ENCODE measurements around the gene CENPP. TPM values are rescaled to one million over a fixed set of nuclear protein-coding genes. Genes with fewer than 3 reads are reported as not detected.

Gene CENPP
- total and polyA plus RNA-seq, 2 donors from 2014 or later = 1.2 to 4.2 TPM

DNA sequence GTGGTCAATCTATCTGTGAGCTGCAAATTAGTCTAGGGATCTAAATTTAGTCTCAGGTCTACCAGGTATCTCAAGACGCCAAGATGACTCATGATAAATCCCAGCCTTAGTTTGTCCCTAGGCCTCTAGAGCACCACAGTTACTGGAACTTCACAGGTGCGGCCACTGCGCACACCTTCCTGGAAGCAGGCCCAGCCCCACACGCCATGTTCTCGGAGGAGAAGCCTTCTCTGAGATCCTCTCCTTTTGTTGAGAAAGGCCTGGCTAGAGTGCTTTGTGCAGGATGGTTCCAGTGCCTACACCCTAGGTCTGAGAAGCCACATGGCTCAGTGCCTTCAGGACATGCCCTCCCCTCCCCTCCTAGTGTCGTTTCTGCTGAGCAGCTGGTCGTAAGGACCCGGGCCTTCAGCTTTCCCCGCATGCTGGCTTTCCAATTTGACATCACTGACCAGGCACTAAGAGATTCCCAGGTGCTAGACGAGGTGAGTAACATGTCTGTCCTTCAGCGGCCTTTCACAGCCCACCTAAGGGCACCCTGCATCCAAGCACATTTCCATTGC, 292.3 kb downstream of the CENPP start:
- DNase-seq (no peak), FAIRE-seq (no peak)
- Histone ChIP-seq H3K36me3 (ENCODE audit: control insufficient read depth in 2 of 3, insufficient read depth in 3 of 3, low read length in 3 of 3) (peaks cover 0 to 16% (median 8%) of the 10 kb centered on the region in 3 donors), H3K9ac (ENCODE audit: low read length in 3 of 3) (no peak overlapping the region), H3K4me1 (ENCODE audit: control insufficient read depth in 2 of 3, insufficient read depth in 2 of 3, low read depth in 1 of 3, low read length in 3 of 3) (peaks cover 6 to 19% (median 19%) of the 10 kb centered on the region in 3 donors), H3K4me3 (ENCODE audit: low read length in 3 of 3) (no peak overlapping the region), H3K27me3 (ENCODE audit: control insufficient read depth, insufficient read depth, low read length) (no peaks in the 10 kb centered on the region), H3K9me3 (ENCODE audit: control insufficient read depth in 2 of 3, insufficient read depth in 1 of 3, low read length in 3 of 3) (no peaks in the 10 kb centered on the region), H3K27ac (ENCODE audit: low read depth in 2 of 2, low read length in 2 of 2) (peak overlapping the region in 1 of 2 donors; percentile 59)
- intact Hi-C loops (cut with DNase I) = no loop called here
- TF ChIP-seq, protein P1, sequence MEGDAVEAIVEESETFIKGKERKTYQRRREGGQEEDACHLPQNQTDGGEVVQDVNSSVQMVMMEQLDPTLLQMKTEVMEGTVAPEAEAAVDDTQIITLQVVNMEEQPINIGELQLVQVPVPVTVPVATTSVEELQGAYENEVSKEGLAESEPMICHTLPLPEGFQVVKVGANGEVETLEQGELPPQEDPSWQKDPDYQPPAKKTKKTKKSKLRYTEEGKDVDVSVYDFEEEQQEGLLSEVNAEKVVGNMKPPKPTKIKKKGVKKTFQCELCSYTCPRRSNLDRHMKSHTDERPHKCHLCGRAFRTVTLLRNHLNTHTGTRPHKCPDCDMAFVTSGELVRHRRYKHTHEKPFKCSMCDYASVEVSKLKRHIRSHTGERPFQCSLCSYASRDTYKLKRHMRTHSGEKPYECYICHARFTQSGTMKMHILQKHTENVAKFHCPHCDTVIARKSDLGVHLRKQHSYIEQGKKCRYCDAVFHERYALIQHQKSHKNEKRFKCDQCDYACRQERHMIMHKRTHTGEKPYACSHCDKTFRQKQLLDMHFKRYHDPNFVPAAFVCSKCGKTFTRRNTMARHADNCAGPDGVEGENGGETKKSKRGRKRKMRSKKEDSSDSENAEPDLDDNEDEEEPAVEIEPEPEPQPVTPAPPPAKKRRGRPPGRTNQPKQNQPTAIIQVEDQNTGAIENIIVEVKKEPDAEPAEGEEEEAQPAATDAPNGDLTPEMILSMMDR (IDR thresholded peaks at IDR 0.05; ENCODE audit: borderline replicate concordance, extremely low read depth, insufficient read depth) = no peak

- H3K4me1 ChIP-seq (ENCODE audit: control insufficient read depth in 2 of 3, insufficient read depth in 2 of 3, low read depth in 1 of 3, low read length in 3 of 3) = peaks cover 6 to 19% (median 19%) of the 10 kb centered on the region in 3 donors
- peak overlapping the region in 1 of 2 donors; percentile 59 for H3K27ac ChIP-seq (ENCODE audit: low read depth in 2 of 2, low read length in 2 of 2)
- H3K9ac ChIP-seq (ENCODE audit: low read length in 3 of 3) = no peak overlapping the region
- DNase-seq (peak in 1 of 5 donors; percentile 37), FAIRE-seq (no peak)
- no peaks in the 10 kb centered on the region for H3K27me3 ChIP-seq (ENCODE audit: control insufficient read depth, insufficient read depth, low read length)
- H3K4me3 ChIP-seq (ENCODE audit: low read length in 3 of 3) = no peak overlapping the region
- peaks cover 0 to 16% (median 9%) of the 10 kb centered on the region in 3 donors for H3K36me3 ChIP-seq (ENCODE audit: control insufficient read depth in 2 of 3, insufficient read depth in 3 of 3, low read length in 3 of 3)
- no peaks in the 10 kb centered on the region for H3K9me3 ChIP-seq (ENCODE audit: control insufficient read depth in 2 of 3, insufficient read depth in 1 of 3, low read length in 3 of 3)
- TF ChIP-seq, protein P1 (IDR thresholded peaks at IDR 0.05; ENCODE audit: borderline replicate concordance, extremely low read depth, insufficient read depth) = no peak
- intact Hi-C loops (cut with DNase I) = no loop called here
These were observed 293.0 kb downstream of the CENPP start for GRCh38 chr9:92618633-92619225.

DNA sequence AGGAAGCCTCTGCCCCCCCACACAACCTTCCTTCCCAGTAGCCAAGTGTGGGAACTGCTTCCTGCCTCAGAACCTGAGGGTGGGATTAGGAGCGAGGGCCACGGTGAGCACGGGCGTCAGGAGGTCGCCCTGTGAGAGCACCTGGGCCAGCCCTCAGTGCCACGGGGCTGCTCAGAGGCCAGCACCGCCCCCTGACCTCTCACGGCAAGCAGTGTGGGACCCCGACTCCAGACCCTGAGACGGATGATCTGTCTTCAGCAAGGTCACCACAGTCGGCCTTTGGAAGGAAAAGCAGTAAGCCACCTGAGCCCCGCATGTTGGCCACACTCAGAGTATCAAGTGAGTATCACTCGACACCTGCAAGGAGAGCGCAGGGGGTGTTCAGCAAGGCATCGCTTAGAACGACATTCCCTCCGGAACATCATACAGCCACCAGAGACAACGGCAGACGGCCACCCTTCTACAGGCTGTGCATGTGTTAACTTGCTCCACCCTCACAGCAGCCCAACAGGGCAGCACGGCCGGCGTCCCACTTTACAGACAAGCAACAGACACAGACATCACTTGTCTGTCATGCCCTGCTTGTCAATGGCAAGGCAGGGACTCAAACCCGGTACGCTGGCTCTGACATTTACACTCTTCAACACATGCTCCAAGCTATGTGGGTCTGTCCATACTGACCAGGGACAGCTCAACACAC, 294.0 kb downstream of the CENPP start:
- intact Hi-C loops (cut with DNase I) = no loop called here
- no peak for FAIRE-seq
- H3K4me1 ChIP-seq (ENCODE audit: control insufficient read depth in 2 of 3, insufficient read depth in 2 of 3, low read depth in 1 of 3, low read length in 3 of 3) = peaks cover 6 to 19% (median 19%) of the 10 kb centered on the region in 3 donors

More for the DNA sequence above, 294.0 kb downstream of the CENPP start:
- no peak overlapping the region for H3K9ac ChIP-seq (ENCODE audit: low read length in 3 of 3)
- no peak overlapping the region for H3K4me3 ChIP-seq (ENCODE audit: low read length in 3 of 3)
- TF ChIP-seq, protein P1 (IDR thresholded peaks at IDR 0.05; ENCODE audit: borderline replicate concordance, extremely low read depth, insufficient read depth) = no peak
- no peak overlapping the region for H3K27ac ChIP-seq (ENCODE audit: low read depth in 2 of 2, low read length in 2 of 2)
- H3K9me3 ChIP-seq (ENCODE audit: control insufficient read depth in 2 of 3, insufficient read depth in 1 of 3, low read length in 3 of 3) = no peaks in the 10 kb centered on the region
- peaks cover 0 to 16% (median 8%) of the 10 kb centered on the region in 3 donors for H3K36me3 ChIP-seq (ENCODE audit: control insufficient read depth in 2 of 3, insufficient read depth in 3 of 3, low read length in 3 of 3)
- H3K27me3 ChIP-seq (ENCODE audit: control insufficient read depth, insufficient read depth, low read length) = no peaks in the 10 kb centered on the region
- DNase-seq = peak in 1 of 5 donors; percentile 8

Measured in kidney (tissue), 14 donors.